Stimulated activated CD8-positive, alpha-beta memory T cell treated with anti-CD3 and anti-CD28 coated beads, Interleukin-7, amount 100 ng/mL, for 1 hour (primary cell): ENCODE data around the gene IKZF3.
"Not testable (repeated sequence)": the region's sequence is repeated elsewhere in the genome, so short reads cannot be mapped to it uniquely, and the experiment has no call there.

Source experiments
- DNase-seq, 2 donors: peaks; one replicate each; pipeline ENCODE4 v3.0.0-alpha.2; 2020; ENCODE audit warnings: low read depth in 2 of 2

IKZF3 gene

DNA sequence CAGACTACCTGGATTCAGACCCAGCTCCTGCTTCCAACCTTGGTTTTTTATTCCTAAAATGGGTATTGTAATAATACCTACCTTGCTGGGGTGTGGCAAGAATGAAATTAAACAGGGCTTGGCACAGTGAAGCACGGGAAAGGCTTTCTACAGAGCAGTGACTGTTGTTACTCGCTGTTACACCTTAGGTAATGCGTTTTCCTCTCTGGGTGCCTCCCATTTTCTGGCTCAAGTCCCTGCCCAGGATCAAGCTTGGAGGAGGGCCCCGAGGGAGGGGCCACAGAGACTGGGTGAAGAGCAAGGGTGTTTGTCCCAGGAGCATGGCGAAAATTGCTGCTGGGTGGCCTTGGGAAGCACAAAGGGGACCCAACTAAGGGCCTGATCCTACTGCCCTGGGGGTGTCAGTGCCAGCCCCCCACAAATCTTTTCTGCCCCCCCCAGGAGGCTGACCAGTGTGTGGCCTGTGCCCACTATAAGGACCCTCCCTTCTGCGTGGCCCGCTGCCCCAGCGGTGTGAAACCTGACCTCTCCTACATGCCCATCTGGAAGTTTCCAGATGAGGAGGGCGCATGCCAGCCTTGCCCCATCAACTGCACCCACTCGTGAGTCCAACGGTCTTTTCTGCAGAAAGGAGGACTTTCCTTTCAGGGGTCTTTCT lies 147.1 kb downstream of the IKZF3 start:
- DNase-seq, result no peak

DNA sequence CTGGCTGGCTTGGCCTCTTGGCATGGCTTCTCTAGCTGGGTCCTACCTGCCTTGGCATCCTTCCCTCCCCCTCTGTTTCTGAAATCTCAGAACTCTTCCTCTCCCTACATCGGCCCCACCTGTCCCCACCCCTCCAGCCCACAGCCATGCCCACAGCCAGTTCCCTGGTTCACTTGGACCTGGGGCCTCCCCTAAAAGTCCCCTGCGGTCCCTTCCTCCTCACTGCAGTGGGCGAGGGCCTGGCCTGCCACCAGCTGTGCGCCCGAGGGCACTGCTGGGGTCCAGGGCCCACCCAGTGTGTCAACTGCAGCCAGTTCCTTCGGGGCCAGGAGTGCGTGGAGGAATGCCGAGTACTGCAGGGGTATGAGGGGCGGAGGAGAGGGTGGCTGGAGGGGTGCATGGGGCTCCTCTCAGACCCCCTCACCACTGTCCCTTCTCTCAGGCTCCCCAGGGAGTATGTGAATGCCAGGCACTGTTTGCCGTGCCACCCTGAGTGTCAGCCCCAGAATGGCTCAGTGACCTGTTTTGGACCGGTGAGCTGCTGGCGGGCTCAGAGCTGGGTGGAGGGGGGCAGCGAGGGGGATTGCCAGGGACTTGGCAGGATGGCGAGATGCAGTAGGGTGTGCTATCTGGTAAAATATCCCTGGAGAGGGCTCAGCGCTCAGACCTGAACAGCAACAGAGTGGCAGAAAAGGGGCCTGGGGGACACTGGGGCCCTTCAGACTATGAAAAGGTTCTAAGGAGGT lies 147.9 kb downstream of the IKZF3 start:
- no peak for DNase-seq

DNA sequence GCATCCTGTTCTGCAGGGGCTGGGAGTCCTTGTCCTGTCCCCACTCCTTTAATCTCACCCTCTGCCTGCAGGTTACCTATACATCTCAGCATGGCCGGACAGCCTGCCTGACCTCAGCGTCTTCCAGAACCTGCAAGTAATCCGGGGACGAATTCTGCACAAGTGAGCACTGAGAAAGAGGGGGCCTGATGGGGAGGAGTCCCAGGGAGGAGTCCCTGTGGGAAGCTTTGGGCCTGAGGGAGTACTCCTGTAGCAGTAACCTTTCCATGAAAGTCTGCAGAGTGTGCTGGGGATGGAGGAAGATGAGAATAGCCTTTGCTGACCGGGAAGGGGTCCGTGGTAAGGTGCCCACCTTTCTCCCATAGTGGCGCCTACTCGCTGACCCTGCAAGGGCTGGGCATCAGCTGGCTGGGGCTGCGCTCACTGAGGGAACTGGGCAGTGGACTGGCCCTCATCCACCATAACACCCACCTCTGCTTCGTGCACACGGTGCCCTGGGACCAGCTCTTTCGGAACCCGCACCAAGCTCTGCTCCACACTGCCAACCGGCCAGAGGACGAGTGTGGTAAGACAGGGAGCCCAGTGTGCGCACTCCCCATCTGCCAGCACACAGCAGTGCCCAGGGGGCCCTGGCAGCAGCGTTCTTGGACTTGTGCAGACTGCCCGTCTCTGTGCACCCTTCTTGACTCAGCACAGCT lies 148.6 kb downstream of the IKZF3 start:
- no peak for DNase-seq

DNA sequence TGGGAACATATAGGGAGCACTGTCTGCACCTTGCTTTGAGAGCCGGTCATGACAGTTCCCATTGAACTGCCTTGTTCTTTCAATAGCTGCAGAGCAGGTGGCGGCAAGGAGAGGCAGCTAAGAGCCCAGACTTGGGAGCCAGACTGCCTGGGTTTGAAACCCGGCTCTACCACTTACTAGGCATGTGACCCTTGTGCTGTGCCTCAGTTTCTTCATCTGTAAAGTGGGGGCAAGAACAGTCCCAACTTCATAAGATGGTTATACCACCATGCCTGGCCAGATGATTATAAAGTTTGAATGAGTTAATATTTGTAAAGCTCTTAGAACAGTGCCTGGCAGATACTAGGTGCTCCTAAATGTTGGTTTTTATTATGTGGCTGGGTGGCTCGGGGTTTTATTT lies 149.9 kb downstream of the IKZF3 start:
- no peak for DNase-seq

DNA sequence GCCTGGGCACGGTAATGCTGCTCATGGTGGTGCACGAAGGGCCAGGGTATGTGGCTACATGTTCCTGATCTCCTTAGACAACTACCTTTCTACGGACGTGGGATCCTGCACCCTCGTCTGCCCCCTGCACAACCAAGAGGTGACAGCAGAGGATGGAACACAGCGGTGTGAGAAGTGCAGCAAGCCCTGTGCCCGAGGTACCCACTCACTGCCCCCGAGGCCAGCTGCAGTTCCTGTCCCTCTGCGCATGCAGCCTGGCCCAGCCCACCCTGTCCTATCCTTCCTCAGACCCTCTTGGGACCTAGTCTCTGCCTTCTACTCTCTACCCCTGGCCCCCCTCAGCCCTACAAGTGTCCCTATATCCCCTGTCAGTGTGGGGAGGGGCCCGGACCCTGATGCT lies 152.3 kb downstream of the IKZF3 start:
- DNase-seq, result no peak

DNA sequence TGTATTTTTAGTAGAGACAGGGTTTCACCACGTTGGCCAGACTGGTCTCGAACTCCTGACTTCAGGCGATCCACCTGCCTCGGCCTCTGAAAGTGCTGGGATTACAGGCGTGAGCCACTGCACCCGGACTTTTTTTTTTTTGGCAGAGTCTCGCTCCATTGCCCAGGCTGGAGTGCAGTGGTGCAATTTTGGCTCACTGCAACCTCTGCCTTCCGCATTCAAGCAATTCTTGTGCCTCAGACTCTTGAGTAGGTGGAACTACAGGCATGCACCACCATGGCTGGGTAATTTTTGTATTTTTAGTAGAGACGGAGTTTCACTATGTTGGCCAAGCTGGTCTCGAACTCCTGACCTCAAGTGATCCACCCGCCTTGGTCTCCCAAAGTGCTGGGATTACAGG lies 153.0 kb downstream of the IKZF3 start:
- DNase-seq, result not testable (repeated sequence)

DNA sequence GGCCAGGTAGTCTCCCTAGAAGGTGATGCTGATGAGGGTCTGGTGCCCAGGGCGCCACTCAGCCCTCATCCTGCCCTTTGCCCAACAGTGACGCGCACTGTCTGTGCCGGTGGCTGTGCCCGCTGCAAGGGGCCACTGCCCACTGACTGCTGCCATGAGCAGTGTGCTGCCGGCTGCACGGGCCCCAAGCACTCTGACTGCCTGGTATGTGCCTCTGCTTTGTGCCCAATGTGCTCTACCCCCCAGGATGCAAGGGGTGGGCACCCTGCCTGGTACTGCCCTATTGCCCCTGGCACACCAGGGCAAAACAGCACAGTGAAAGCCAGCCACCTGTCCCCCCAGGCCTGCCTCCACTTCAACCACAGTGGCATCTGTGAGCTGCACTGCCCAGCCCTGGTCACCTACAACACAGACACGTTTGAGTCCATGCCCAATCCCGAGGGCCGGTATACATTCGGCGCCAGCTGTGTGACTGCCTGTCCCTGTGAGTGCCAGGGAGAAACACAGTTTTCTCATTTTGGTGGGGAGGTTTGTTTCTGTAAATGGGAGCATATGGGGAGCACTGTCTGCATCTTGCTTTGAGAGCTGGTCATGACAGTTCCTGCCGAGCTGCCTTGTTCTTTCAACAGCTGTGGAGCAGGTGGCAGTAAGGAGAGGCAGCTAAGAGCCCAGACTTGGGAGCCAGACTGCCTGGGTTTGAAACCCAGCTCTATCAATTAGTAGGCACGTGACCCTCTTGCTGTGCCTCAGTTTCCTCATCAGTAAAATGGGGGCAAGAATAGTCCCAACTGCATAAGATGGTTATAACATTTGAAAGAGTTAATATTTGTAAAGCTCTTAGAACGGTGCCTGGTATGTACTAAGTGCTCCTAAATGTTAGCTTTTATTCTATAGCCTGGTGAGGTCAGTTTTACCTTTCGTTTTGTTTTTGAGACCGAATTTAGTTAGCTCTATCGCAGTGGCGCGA lies 153.8 kb downstream of the IKZF3 start:
- no peak for DNase-seq

DNA sequence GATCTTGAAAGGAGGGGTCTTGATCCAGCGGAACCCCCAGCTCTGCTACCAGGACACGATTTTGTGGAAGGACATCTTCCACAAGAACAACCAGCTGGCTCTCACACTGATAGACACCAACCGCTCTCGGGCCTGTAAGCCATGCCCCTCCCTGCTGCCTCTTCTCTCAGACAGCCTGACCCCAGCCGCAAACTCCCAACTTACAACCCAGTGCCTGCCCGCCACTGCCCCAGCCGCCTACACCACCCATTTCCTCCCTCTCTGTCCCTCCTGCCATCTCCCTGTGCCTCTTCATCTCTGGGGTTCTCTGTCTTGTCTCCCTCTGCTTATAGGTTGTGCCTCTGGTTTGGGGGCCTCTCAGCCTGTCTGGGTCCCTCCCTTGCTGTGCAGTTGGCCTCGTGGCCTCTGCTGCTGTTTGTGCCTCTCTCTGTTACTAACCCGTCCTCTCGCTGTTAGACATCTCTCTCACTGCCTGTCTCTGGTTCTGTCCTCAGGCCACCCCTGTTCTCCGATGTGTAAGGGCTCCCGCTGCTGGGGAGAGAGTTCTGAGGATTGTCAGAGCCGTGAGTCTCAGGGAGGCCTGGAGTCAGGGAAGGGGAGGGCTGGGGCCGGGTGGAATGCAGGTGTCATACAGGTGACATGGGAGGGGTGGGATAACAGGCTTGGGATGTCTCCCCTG lies 154.7 kb downstream of the IKZF3 start:
- DNase-seq, result no peak
